ENCODE measurements around the gene RASL10A. TPM values are rescaled to one million over a fixed set of nuclear protein-coding genes. Genes with fewer than 3 reads are reported as not detected.

Gene RASL10A
- total RNA-seq, 1 donor from 2014 or later, result 0.83 TPM

DNA sequence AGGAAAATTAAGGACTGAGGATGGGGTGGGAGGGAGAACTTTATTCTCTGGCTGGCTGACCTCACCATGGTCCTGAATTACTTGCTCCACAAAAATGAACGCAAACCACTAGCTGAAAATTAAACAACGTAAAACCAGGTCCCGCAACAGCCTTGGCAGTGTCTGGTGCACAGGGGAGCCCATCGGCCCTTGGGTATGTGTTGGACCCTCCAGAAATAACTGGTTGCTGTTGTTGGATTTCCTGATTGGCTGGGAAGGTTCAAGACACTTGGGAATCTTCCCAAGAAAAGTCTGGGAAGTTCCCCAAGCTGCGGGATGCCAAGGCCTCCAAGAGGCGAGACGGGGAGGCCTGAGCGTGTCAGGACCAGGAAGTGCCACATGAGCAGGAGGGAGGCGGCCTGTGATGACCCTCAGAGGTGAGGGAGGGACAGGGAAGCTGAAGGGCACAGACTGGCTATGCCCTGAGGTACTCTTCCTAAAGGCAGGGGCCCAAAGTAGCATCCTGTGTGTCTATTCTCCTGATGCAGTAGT, 10.4 kb upstream of the RASL10A start:
- intact Hi-C loops (cut with DNase I), result no loop called here
- H3K36me3 ChIP-seq, result peaks cover 46% of the 10 kb centered on the region
- DNase-seq, result no peak
- no peak overlapping the region for H3K27ac ChIP-seq
- no peak for ATAC-seq
- H3K9me3 ChIP-seq, result no peaks in the 10 kb centered on the region
- no peak overlapping the region for H3K4me3 ChIP-seq
- no peaks in the 10 kb centered on the region for H3K4me1 ChIP-seq
- H3K27me3 ChIP-seq (ENCODE audit: low read depth), result no peaks in the 10 kb centered on the region
- no peak for TF ChIP-seq CTCF (IDR thresholded peaks at IDR 0.05)

DNA sequence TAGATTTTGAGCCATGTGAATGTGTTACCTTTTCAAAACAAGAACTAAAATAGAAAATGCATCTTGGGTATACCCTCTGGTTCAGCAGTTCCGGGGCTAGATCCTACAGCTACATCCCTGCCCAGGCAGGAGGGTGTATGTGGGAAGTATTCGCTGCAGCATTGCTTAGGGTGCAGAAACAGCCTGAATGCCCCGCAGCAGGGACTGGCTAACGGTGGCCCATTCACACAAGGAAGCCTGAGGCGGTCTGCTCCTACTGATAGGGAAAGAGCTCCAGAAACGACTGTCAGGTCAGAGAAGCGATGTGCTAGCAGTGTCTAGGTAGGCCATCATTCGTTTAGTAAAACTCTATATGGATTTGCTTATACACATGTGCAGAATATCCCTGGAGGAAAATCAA, 9.9 kb upstream of the RASL10A start:
- Histone ChIP-seq H3K9me3 (no peaks in the 10 kb centered on the region), H3K4me3 (no peak overlapping the region), H3K27me3 (ENCODE audit: low read depth) (no peaks in the 10 kb centered on the region), H3K4me1 (no peaks in the 10 kb centered on the region), H3K27ac (no peak overlapping the region), H3K36me3 (peaks cover 41% of the 10 kb centered on the region)
- intact Hi-C loops (cut with DNase I), result no loop called here
- TF ChIP-seq CTCF (IDR thresholded peaks at IDR 0.05), result no peak
- ATAC-seq, result no peak
- no peak for DNase-seq

- Histone ChIP-seq H3K9me3 (no peaks in the 10 kb centered on the region), H3K27me3 (ENCODE audit: low read depth) (no peaks in the 10 kb centered on the region), H3K27ac (no peak overlapping the region), H3K36me3 (peaks cover 24% of the 10 kb centered on the region), H3K4me1 (no peaks in the 10 kb centered on the region), H3K4me3 (no peak overlapping the region)
- TF ChIP-seq CTCF (IDR thresholded peaks at IDR 0.05), result no peak
- intact Hi-C loops (cut with DNase I), result no loop called here
- ATAC-seq (no peak), DNase-seq (no peak)
These were observed 8.1 kb upstream of the RASL10A start for GRCh38 chr22:29323641-29324040.

DNA sequence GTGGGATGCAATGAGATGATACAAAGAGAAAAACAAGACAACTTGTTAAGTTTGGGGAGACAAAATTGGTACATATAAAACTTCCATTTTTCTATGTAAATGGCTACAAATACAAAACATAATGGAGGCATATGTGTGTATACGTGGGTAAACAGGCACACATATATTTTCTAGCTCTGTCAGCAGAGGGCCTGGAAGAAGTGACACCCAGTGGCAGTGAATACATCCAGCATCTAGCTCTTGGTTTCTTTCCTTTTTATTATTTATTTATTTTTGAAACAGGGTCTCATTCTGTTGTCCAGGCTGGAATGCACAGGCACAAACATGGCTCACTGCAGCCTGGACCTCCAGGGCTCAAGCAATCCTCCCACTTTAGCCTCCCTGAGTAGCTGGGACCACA, 5.0 kb upstream of the RASL10A start:
- DNase-seq (no peak), ATAC-seq (no peak)
- no peak for TF ChIP-seq CTCF (IDR thresholded peaks at IDR 0.05)
- intact Hi-C loops (cut with DNase I), result no loop called here
- Histone ChIP-seq H3K4me3 (no peak overlapping the region), H3K27me3 (ENCODE audit: low read depth) (peaks cover 12% of the 10 kb centered on the region), H3K9me3 (no peaks in the 10 kb centered on the region), H3K4me1 (peaks cover 6% of the 10 kb centered on the region), H3K36me3 (no peaks in the 10 kb centered on the region), H3K27ac (no peak overlapping the region)

- no peak for ATAC-seq
- H3K4me3 ChIP-seq, result no peak overlapping the region
These were observed 3.6 kb upstream of the RASL10A start for GRCh38 chr22:29319072-29319471.

More at GRCh38 chr22:29319072-29319471, 3.6 kb upstream of the RASL10A start:
- peaks cover 26% of the 10 kb centered on the region for H3K27me3 ChIP-seq (ENCODE audit: low read depth)
- H3K9me3 ChIP-seq, result no peaks in the 10 kb centered on the region
- H3K36me3 ChIP-seq, result no peaks in the 10 kb centered on the region
- H3K4me1 ChIP-seq, result peaks cover 17% of the 10 kb centered on the region
- intact Hi-C loops (cut with DNase I), result no loop called here
- TF ChIP-seq CTCF (IDR thresholded peaks at IDR 0.05), result no peak
- DNase-seq, result no peak
- H3K27ac ChIP-seq, result no peak overlapping the region

Measured in lower lobe of right lung (tissue), 2 donors.